GM12878 (cell line): Measurements from ENCODE around the gene PRDM1. TPM values are rescaled to one million over a fixed set of nuclear protein-coding genes. Genes with fewer than 3 reads are reported as not detected.

ENCODE experiments used
- ATF7 ChIP-seq: fragments of 450-650 bp; IDR thresholded peaks from 2 replicates; pipeline ENCODE4 v1.6.1; 2016; ENCODE audit warnings: low read depth, mild to moderate bottlenecking
- BACH1 ChIP-seq: fragments of 450-650 bp; IDR thresholded peaks from 2 replicates; pipeline ENCODE4 v1.6.1; 2017; ENCODE audit warnings: mild to moderate bottlenecking, borderline replicate concordance
- BMI1 ChIP-seq: fragments of 450-650 bp; IDR thresholded peaks from 2 replicates; pipeline ENCODE4 v1.6.1; 2016; ENCODE audit warnings: mild to moderate bottlenecking, moderate library complexity, borderline replicate concordance
- CHD4 ChIP-seq: fragments of 200-600 bp; sonication (generic); IDR thresholded peaks from 2 replicates; pipeline ENCODE4 v1.6.1; 2016; ENCODE audit warnings: mild to moderate bottlenecking
- CREB1 ChIP-seq: IDR thresholded peaks from 2 replicates; pipeline ENCODE4 v1.6.1; 2012; ENCODE audit warnings: low read depth, mild to moderate bottlenecking, inconsistent platforms
- CREM ChIP-seq: IDR thresholded peaks from 2 replicates; pipeline ENCODE4 v1.6.1; 2014; ENCODE audit warnings: antibody characterized with exemption, low read depth
- E2F8 ChIP-seq: fragments of 450-650 bp; IDR thresholded peaks from 2 replicates; pipeline ENCODE4 v1.6.1; 2018; ENCODE audit warnings: mild to moderate bottlenecking, low read depth, moderate library complexity; ENCODE audit not compliant: partially characterized antibody
- ESRRA ChIP-seq: IDR thresholded peaks from 2 replicates; pipeline ENCODE4 v1.6.1; 2012; ENCODE audit warnings: mild to moderate bottlenecking, low read length, improper control_type of control experiment
- GABPA ChIP-seq: IDR thresholded peaks from 2 replicates; pipeline ENCODE4 v1.6.1; 2014; ENCODE audit warnings: antibody characterized with exemption, low read depth, mild to moderate bottlenecking, inconsistent platforms
- IKZF1 ChIP-seq: fragments of 450-650 bp; conservative IDR thresholded peaks from 2 replicates; pipeline ENCODE4 v1.6.1; 2017; ENCODE audit warnings: antibody characterized with exemption, mild to moderate bottlenecking
- KAT2A ChIP-seq: conservative IDR thresholded peaks from 2 replicates; pipeline ENCODE4 v1.6.1; 2011; ENCODE audit warnings: low read depth, low read length; ENCODE audit not compliant: control insufficient read depth
- NR2F1 ChIP-seq: fragments of 450-650 bp; conservative IDR thresholded peaks from 2 replicates; pipeline ENCODE4 v1.6.1; 2017; ENCODE audit warnings: mild to moderate bottlenecking
- POLR2AphosphoS5 ChIP-seq: IDR thresholded peaks from 2 replicates; pipeline ENCODE4 v1.6.1; 2011; ENCODE audit warnings: mild to moderate bottlenecking, low read length, inconsistent platforms
- RB1 ChIP-seq: fragments of 450-650 bp; formaldehyde crosslinking; IDR thresholded peaks from 2 replicates; pipeline ENCODE4 v1.6.1; 2017; ENCODE audit warnings: mild to moderate bottlenecking, borderline replicate concordance
- RBBP5 ChIP-seq: fragments of 200-600 bp; sonication (generic); conservative IDR thresholded peaks from 2 replicates; pipeline ENCODE4 v1.6.1; 2016
- RFX5 ChIP-seq: IDR thresholded peaks from 2 replicates; pipeline ENCODE4 v1.6.1; 2011; ENCODE audit warnings: low read depth, low read length, improper control_type of control experiment
- SP1 ChIP-seq: IDR thresholded peaks from one replicate; pipeline ENCODE4 v1.6.1; 2011; ENCODE audit warnings: low read depth, low read length
- USF2 ChIP-seq: IDR thresholded peaks from 2 replicates; pipeline ENCODE4 v1.6.1; 2011; ENCODE audit warnings: low read depth, low read length, improper control_type of control experiment, borderline replicate concordance
- polyA plus RNA-seq, 11 experiments: library from polyadenylated mRNA; depleted of rRNA in 4 of 11; unstranded in 6 of 11; stranded (reverse) in 5 of 11; fragments of >200 nt; fragmentation: Nextera tagmentation in 4 of 11; fragmentation: Illumina TruSeq in 1 of 11; extraction: Ambion mirVana in 4 of 11; extraction: Trizol in 1 of 11; gene quantifications; 1 replicate in 1 of 11; 2 replicates in 10 of 11; pipeline versions ENCODE4 v1.2.1 to v1.2.3, GENCODE V29; 2011 to 2016; ENCODE audit warnings: inconsistent platforms in 2 of 11, missing spikeins in 2 of 11, low read depth in 1 of 11
- total RNA-seq, 4 experiments: library from RNA; depleted of rRNA in 3 of 4; stranded (reverse); fragments of >200 nt in 3 of 4; fragmentation: Illumina TruSeq in 1 of 4; extraction: Trizol in 1 of 4; gene quantifications; 2 replicates each; pipeline versions ENCODE4 v1.2.1 to v1.2.3, GENCODE V29; 2013 to 2021
- TF ChIP-seq, protein P1 (sequence below): fragments of 450-650 bp; IDR thresholded peaks from 2 replicates; pipeline ENCODE4 v1.6.1; 2017; ENCODE audit warnings: mild to moderate bottlenecking, moderate library complexity
- TF ChIP-seq, protein P2 (sequence below): IDR thresholded peaks from 2 replicates; pipeline ENCODE4 v1.6.1; 2011; ENCODE audit warnings: borderline replicate concordance, low read depth, mild to moderate bottlenecking, moderate library complexity, mixed read lengths, low read length; ENCODE audit not compliant: insufficient read depth; ENCODE audit errors: extremely low read length

Gene PRDM1
- total and polyA plus RNA-seq, 10 of the 15 experiments (the other 5 are each of a cell fraction or from before 2014, with no cell fraction given), result 1.9 to 15.8 (median 4.1) TPM

GRCh38 chr6:106141441-106142237 is 55.5 kb downstream of the PRDM1 start (continued):
- TF ChIP-seq E2F8 (no peak), KAT2A (no peak), BMI1 (no peak), SP1 (no peak), RB1 (no peak), NR2F1 (peak; percentile 95), IKZF1 (peak; percentile 70), BACH1 (no peak), USF2 (no peak; the same call in 1 of the 2 replicates), CREM (no peak; the same call in 1 of the 2 replicates), GABPA (no peak), RBBP5 (no peak), ATF7 (peak; percentile 35; the same call in 1 of the 2 replicates), ESRRA (no peak), POLR2AphosphoS5 (0 out of 2 replicates have a peak, but pooled peaks have one; percentile 25), CHD4 (no peak), CREB1 (no peak), RFX5 (no peak)
- TF ChIP-seq, protein P1, sequence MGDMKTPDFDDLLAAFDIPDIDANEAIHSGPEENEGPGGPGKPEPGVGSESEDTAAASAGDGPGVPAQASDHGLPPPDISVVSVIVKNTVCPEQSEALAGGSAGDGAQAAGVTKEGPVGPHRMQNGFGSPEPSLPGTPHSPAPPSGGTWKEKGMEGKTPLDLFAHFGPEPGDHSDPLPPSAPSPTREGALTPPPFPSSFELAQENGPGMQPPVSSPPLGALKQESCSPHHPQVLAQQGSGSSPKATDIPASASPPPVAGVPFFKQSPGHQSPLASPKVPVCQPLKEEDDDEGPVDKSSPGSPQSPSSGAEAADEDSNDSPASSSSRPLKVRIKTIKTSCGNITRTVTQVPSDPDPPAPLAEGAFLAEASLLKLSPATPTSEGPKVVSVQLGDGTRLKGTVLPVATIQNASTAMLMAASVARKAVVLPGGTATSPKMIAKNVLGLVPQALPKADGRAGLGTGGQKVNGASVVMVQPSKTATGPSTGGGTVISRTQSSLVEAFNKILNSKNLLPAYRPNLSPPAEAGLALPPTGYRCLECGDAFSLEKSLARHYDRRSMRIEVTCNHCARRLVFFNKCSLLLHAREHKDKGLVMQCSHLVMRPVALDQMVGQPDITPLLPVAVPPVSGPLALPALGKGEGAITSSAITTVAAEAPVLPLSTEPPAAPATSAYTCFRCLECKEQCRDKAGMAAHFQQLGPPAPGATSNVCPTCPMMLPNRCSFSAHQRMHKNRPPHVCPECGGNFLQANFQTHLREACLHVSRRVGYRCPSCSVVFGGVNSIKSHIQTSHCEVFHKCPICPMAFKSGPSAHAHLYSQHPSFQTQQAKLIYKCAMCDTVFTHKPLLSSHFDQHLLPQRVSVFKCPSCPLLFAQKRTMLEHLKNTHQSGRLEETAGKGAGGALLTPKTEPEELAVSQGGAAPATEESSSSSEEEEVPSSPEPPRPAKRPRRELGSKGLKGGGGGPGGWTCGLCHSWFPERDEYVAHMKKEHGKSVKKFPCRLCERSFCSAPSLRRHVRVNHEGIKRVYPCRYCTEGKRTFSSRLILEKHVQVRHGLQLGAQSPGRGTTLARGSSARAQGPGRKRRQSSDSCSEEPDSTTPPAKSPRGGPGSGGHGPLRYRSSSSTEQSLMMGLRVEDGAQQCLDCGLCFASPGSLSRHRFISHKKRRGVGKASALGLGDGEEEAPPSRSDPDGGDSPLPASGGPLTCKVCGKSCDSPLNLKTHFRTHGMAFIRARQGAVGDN, result peak; percentile 43; the same call in 1 of the 2 replicates
- TF ChIP-seq, protein P2, sequence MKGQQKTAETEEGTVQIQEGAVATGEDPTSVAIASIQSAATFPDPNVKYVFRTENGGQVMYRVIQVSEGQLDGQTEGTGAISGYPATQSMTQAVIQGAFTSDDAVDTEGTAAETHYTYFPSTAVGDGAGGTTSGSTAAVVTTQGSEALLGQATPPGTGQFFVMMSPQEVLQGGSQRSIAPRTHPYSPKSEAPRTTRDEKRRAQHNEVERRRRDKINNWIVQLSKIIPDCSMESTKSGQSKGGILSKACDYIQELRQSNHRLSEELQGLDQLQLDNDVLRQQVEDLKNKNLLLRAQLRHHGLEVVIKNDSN, result peak; percentile 45
